Stimulated activated memory B cell treated with anti-CD40 and anti-IgM and Interleukin-4, amounts not matched to agents 10 μg/mL and 1 μg/mL and 100 μg/mL, for 72 hours (primary cell): Measurements from ENCODE around the gene CCK.
A peak's percentile ranks its signal among the peaks of the same experiment; 100 is the strongest.

Experiments used
- ATAC-seq: fragments of 150-1000 bp; cut with Tn5 transposase; 2 replicates; pipeline ENCODE4 v1.10.0; 2021
- H3K27ac Mint-ChIP-seq: one replicate; pipeline ENCODE4 v1.8.0; 2022; ENCODE audit warnings: mild to moderate bottlenecking, mixed read lengths
- H3K27me3 Mint-ChIP-seq: one replicate; pipeline ENCODE4 v1.8.0; 2022; ENCODE audit warnings: mixed read lengths
- H3K36me3 Mint-ChIP-seq: one replicate; pipeline ENCODE4 v1.8.0; 2022; ENCODE audit warnings: mixed read lengths
- H3K4me1 Mint-ChIP-seq: one replicate; pipeline ENCODE4 v1.8.0; 2022; ENCODE audit warnings: mixed read lengths
- H3K4me3 Mint-ChIP-seq: one replicate; pipeline ENCODE4 v1.8.0; 2022; ENCODE audit warnings: mild to moderate bottlenecking, moderate library complexity, mixed read lengths
- H3K9me3 Mint-ChIP-seq: one replicate; pipeline ENCODE4 v1.8.0; 2022; ENCODE audit warnings: mixed read lengths

Gene CCK

DNA sequence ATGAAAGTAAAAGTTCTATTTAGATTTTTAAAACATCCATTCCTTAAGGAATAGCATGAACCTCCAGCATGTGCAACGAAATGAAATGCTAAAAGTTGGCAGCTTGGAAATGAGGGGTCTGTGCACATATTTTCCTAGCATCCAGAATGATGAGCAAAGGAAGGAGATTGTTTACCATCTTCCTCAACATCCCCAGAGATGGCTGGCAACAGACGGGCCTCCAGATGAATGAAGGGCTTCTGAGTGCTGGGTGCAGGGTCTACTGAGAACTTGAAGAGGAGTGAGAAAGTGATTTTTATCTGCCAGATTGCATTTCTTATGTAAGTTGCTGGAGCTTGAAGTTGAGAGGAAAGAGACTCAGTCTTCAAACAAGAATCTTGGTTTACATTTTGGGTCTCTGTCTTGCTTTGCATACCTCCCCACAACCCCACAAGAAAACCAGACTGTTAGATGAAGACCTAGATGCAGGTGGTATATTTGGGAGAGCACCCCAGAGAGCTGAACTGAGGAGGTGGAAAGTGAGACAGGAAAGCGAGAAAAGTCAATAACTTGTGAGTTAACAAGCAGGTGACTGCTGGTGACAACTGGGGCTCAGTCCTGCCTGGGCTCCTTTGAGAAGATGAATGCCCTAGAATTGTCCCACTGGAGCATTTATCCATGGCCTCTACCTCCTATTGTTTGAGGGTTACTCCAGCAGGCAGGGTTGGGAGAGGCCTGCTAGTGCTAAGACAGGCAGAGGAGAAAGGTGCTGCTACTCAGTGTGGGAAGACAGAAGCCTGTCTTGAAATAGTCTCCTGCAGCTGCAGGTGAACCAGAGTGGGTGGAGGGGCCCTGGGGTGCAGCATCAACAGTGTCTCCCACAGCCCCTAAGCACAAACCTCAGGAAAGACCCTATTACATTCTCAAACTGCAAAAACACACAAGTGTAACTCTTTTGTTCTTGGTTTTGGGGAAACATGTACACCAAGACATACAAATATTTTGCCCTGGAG, 10.5 kb upstream of the CCK start:
- Mint-ChIP-seq H3K9me3 (peaks cover 20% of the 10 kb centered on the region), H3K4me1 (no peaks in the 10 kb centered on the region), H3K27me3 (no peaks in the 10 kb centered on the region), H3K4me3 (no peak overlapping the region), H3K36me3 (peaks cover 6% of the 10 kb centered on the region), H3K27ac (no peak overlapping the region)
- peak; percentile 34 for ATAC-seq

DNA sequence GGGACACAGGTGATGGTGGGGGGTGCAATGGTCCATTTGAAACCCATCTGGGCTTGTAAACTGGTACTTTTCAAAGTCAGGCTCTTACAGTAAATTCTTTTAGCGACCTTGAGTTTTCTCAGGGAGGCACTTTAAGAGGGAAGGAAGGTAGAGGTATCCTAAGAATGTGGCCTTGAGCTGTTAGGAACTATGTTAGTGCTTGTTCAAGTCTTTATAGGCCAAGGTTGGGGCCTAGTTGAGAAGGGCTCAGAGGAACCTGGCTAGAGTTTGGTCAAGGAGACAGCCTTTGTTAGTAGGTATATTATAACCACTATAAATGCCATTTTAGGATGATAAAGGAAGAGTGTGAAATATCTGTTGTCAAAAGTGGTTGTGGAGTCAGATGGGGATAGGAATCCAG, 9.2 kb upstream of the CCK start:
- Mint-ChIP-seq H3K27me3 (peaks cover 7% of the 10 kb centered on the region), H3K36me3 (peaks cover 6% of the 10 kb centered on the region), H3K4me3 (no peak overlapping the region), H3K9me3 (peaks cover 14% of the 10 kb centered on the region), H3K27ac (no peak overlapping the region), H3K4me1 (no peaks in the 10 kb centered on the region)
- no peak for ATAC-seq

DNA sequence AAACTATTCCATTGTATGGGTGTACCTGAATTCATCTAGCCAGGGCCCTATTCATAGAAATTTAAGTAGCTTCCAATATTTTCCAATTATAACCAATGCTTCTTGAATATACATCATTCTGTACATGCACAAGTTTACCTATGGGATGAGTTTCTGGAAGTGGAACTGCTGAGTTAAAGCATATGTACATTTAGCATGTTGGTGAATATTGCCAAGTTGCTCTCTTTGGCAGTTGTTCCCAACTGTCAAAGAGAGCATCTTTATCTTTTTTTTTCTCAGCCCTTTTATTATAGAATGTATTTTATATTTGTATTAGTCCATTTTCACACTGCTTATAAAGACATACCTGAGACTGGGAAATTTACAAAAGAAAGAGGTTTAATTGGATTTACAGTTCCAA, 8.3 kb upstream of the CCK start:
- Mint-ChIP-seq H3K36me3 (peaks cover 3% of the 10 kb centered on the region), H3K4me3 (no peak overlapping the region), H3K27ac (no peak overlapping the region), H3K27me3 (peaks cover 17% of the 10 kb centered on the region), H3K4me1 (no peaks in the 10 kb centered on the region), H3K9me3 (peaks cover 9% of the 10 kb centered on the region)
- ATAC-seq, result no peak

DNA sequence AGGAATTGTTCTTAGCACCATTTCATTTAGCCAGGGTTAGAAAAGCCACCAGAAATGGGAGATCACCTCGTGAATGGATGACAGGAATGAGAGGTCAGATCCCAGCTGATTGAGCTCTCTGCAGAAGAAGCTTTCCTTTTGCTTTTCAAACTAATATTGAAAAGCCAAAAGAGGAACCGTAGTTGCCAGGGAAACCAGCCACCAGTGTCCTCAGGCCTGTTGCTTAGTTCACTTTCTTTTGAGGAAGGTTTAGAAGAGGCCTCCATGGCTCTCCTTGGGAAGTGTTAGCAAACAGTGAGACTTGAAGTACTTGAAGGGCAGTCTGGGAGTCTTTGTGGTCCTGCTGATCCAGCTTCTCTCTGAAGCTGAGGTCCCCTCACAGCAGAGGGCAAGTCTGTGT, 7.4 kb upstream of the CCK start:
- no peak for ATAC-seq
- H3K9me3 Mint-ChIP-seq, result peaks cover 5% of the 10 kb centered on the region
- no peak overlapping the region for H3K4me3 Mint-ChIP-seq
- no peaks in the 10 kb centered on the region for H3K4me1 Mint-ChIP-seq
- H3K27me3 Mint-ChIP-seq, result peaks cover 26% of the 10 kb centered on the region
- no peaks in the 10 kb centered on the region for H3K36me3 Mint-ChIP-seq
- H3K27ac Mint-ChIP-seq, result no peak overlapping the region

DNA sequence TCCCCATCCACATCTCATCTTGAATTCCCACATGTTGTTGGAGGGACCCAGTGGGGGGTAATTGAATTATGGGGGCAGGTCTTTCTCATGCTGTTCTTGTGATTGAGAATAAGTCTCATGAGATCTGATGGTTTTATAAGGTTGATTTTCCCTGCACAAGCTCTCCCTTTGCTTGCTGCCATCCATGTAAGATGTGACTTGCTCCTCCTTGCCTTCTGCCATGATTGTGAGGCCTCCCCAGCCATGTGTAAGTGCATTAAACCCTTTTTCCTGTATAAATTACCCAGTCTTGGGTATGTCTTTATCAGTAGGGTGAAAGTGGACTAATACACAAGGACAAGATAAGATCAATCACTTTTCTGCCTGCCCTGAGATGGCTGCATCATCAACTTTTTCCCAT, 5.8 kb upstream of the CCK start:
- no peak for ATAC-seq

DNA sequence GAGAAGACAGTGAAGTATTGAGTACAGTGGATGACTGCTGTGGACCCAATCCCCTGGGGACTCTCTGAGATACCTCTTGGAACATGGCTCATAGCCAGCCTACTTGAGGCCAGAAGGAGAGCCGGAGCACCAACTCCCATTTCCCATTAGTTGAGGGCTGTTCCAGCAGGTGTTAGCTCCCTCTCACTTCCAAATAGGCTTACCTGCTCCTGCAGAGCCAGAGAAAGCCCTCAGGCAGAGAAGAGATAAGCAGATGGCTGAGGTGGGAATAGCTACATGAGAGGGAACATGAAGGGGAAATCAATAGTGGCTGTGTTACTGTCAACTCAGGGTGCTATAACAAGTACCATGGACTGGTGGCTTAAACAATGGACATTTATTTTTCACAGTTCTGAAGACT, 4.6 kb upstream of the CCK start:
- Mint-ChIP-seq H3K27ac (no peak overlapping the region), H3K27me3 (peaks cover 54% of the 10 kb centered on the region), H3K9me3 (peaks cover 8% of the 10 kb centered on the region), H3K4me3 (no peak overlapping the region), H3K36me3 (no peaks in the 10 kb centered on the region), H3K4me1 (no peaks in the 10 kb centered on the region)
- no peak for ATAC-seq

More for the DNA sequence above, 5.8 kb upstream of the CCK start:
- peaks cover 42% of the 10 kb centered on the region for H3K27me3 Mint-ChIP-seq
- H3K4me1 Mint-ChIP-seq, result no peaks in the 10 kb centered on the region
- no peak overlapping the region for H3K27ac Mint-ChIP-seq
- H3K9me3 Mint-ChIP-seq, result peaks cover 6% of the 10 kb centered on the region
- no peak overlapping the region for H3K4me3 Mint-ChIP-seq
- H3K36me3 Mint-ChIP-seq, result no peaks in the 10 kb centered on the region

DNA sequence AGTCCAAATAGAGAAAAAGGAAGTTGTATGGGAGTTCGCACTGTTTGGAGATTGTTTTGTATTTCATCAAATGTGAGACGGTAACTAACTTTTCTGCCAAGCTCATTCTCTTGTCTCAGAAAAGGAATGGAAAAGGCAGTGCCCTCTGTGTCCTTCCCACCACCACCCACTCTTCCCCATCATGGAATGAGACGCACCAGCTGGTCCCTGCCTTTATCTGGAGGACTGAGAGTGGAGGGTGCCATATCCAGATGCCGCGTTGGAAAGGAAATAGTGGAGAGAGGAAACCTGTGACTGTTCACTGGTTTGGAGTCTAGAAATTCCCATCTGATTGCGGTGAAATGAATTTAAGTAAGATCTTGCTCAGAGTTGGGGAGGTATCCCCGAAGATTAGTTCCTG, 3.7 kb upstream of the CCK start:
- no peak for ATAC-seq
- H3K36me3 Mint-ChIP-seq, result no peaks in the 10 kb centered on the region
- H3K9me3 Mint-ChIP-seq, result peaks cover 8% of the 10 kb centered on the region
- peaks cover 2% of the 10 kb centered on the region for H3K4me1 Mint-ChIP-seq
- no peak overlapping the region for H3K27ac Mint-ChIP-seq
- no peak overlapping the region for H3K4me3 Mint-ChIP-seq
- H3K27me3 Mint-ChIP-seq, result peaks cover 63% of the 10 kb centered on the region

DNA sequence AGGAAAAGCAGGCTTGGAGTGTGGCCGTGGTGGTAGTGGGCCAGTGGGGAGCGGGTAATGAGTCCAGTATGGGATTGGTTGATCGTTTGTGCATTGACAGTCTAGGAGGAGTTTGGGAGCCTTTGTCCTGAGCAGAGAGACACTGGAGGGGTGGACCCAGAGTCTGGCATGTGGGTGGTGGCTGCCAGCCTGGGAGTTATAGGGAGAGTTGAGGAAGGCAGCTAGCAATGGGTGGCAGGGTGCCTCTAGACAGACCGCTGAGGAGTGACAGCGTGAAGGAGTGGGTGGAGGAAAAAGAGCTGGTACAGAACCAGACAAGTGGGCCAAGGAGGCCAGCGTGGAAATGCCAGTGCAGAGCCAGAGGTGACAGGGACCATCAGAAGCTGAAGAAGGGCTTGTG, 1.9 kb upstream of the CCK start:
- Mint-ChIP-seq H3K27ac (no peak overlapping the region), H3K9me3 (peaks cover 8% of the 10 kb centered on the region), H3K27me3 (peaks cover 81% of the 10 kb centered on the region), H3K36me3 (no peaks in the 10 kb centered on the region), H3K4me1 (peaks cover 11% of the 10 kb centered on the region), H3K4me3 (no peak overlapping the region)
- ATAC-seq, result no peak

DNA sequence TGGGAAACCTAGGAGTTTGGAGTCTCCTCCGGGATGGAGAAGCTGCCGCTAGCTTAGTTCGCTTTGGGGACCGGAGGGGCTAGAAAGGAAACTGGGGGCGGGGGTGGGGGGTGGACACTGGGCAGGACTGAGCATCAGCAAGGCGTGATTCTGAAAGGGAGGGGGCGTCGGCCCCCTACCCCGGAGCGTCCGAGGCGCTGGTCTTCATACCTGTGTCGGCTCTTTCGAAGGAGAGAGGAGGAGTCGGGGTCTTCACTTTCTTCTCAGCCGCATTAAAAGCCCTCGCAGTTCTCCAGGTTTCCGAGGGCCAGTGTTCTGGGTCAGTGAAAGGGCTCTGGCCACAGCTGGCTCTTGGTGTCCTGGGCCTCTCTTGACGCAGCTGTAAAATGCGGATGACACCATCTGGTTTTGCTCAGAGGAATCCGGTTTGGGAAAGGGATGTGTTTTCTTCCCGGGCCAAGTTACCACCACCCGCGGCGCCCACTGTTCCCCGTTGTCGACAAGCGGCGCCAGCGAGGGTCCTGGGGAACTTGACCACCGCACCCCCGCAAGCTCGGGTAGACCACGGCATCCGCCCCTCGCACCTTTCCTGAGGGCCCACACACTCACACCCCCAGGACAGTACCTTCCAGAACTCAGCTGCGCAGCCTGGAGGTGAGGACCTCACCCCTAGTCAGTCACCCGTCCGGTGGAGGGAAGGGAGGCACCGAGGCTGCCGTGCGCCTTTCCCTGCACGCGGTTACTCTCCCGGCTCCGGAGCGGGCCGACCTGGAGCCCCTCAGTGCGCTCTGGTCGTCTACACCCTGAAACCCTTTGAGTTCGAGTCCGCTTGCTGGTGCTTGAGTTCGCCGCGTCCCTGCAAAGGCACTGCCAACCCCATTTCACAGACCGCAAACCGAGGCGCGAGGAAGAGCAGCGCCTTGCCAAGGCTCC, 660 bp downstream of the CCK start:
- ATAC-seq, result no peak
- no peak overlapping the region for H3K27ac Mint-ChIP-seq
- no peaks in the 10 kb centered on the region for H3K36me3 Mint-ChIP-seq
- H3K4me3 Mint-ChIP-seq, result no peak overlapping the region
- peaks cover 11% of the 10 kb centered on the region for H3K4me1 Mint-ChIP-seq
- H3K9me3 Mint-ChIP-seq, result peaks cover 3% of the 10 kb centered on the region
- H3K27me3 Mint-ChIP-seq, result peaks cover 91% of the 10 kb centered on the region

DNA sequence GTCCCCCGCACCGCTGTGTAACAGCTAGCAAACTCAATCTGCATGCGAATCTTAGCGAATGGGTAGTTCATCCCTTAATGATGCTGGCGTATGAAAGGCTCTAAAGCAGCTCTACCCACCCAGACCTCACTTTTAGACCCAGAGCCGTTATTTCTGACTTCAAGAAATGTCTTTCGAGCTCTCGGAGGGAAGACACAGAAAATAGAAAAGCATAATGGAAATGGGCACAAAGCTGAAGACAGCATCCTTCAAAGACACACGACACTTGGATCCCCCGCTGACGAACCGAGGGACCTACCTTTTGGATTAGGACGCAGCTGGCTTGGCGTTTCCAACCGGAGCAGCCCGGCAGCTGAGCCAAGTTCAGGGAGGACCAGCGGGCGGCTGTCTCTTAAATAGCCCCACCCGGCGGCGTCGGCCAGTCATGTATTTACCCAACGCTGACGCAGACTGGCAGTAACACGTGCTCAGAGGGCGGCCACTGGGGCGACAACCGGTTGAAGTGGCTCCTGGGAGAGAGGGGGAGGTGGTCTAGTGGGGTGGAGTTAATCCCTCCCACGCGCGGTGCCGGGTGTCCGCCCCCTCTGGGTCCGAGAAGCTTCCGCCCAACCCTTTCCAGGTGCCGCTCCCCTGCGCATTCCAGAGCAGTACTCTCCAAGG, 1.5 kb downstream of the CCK start:
- Mint-ChIP-seq H3K27me3 (peaks cover 83% of the 10 kb centered on the region), H3K4me3 (no peak overlapping the region), H3K36me3 (no peaks in the 10 kb centered on the region), H3K27ac (no peak overlapping the region), H3K9me3 (peaks cover 3% of the 10 kb centered on the region), H3K4me1 (peaks cover 11% of the 10 kb centered on the region)
- ATAC-seq, result no peak

DNA sequence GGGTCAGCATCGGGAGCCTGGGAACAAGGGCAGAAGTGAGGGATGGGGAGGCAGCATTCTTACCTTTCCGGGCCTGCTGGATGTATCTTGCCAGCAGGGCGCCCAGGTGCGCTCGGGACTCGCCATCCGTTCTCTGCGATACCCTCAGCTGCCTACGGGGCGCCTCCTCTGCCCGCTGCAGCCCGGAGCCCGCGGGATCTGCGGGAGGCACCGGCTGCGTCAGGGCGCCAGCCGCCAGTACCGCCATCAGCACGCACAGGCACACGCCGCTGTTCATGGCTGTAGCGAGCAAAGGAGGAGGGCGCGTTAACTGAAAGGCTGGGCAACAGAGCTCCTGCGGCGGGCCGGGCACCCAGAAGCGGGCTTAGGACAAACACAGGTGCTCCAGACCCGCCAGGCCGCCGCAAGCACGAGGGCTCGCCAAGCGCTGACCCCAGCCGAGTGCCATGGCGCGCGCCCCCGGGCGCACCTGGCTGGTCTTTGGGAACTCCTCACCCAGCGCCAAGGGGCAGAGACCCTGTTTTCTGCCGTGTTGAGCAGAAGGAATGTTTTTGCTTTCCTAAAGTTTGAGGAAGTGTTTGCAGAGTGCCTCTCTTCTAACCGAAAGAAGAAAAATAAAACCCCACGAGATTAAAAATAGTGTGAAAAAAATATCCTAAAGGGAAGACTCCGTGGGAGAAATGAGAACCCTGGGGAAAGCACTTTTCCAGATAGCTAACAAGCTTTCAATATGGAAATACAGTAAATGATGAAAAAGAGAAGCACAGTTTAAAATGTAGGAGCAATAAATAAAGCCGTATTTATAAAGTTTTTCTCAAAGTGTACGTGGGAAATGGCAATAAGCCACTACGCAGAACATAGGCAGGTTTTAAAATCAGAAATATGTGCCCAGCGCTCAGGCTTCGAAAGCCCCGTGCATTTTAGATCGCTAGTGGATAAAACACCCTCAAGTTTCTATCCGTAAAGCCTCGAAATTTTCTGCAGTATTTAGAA, 2.3 kb downstream of the CCK start:
- peak; percentile 48 for ATAC-seq
- Mint-ChIP-seq H3K27me3 (peaks cover 77% of the 10 kb centered on the region), H3K4me3 (peak overlapping the region; percentile 42), H3K9me3 (peaks cover 3% of the 10 kb centered on the region), H3K36me3 (no peaks in the 10 kb centered on the region), H3K4me1 (peaks cover 11% of the 10 kb centered on the region), H3K27ac (no peak overlapping the region)

DNA sequence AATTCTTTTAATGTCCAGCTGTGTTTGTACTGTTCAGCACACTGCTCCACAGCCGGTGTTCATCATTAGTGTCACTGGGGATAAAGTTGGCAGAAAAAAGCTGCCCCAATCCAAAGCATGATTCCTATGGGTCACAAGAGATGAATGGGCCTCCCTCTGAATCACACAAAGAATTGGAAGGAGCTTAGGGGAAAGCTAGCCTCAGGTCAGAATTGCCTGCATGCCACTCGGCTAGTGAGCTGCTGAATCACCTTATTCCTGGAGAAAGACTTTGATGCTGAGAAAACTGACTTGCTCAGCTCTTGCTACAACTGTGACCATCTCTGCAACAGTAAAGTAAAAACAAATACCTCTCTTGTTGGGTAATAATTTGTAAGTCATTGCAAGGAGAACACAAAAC, 3.5 kb downstream of the CCK start:
- no peak for ATAC-seq
- peaks cover 11% of the 10 kb centered on the region for H3K4me1 Mint-ChIP-seq
- H3K36me3 Mint-ChIP-seq, result no peaks in the 10 kb centered on the region
- peaks cover 76% of the 10 kb centered on the region for H3K27me3 Mint-ChIP-seq
- no peak overlapping the region for H3K27ac Mint-ChIP-seq
- H3K4me3 Mint-ChIP-seq, result no peak overlapping the region
- H3K9me3 Mint-ChIP-seq, result peaks cover 3% of the 10 kb centered on the region

DNA sequence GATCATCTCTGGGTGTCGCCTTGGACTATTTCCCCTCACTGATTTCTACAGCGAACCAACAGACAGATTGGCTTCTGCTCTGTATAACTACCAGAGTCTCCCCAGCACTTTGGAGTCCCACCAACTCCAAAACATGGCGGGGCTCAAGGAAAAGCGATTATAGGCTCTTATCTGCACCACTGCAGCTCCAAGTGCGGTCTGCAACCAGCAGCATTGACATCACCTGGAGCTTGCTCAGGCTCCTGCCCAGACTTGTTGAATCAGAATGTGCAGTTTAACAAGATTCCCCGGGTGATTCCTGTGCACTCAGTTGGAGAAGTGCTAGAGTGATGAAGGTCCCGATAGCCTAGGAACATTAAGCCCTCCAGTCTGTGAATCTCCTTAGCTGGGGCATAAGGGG, 9.0 kb downstream of the CCK start:
- ATAC-seq, result no peak
- Mint-ChIP-seq H3K4me1 (no peaks in the 10 kb centered on the region), H3K9me3 (no peaks in the 10 kb centered on the region), H3K36me3 (no peaks in the 10 kb centered on the region), H3K27me3 (peaks cover 47% of the 10 kb centered on the region), H3K27ac (no peak overlapping the region), H3K4me3 (no peak overlapping the region)

DNA sequence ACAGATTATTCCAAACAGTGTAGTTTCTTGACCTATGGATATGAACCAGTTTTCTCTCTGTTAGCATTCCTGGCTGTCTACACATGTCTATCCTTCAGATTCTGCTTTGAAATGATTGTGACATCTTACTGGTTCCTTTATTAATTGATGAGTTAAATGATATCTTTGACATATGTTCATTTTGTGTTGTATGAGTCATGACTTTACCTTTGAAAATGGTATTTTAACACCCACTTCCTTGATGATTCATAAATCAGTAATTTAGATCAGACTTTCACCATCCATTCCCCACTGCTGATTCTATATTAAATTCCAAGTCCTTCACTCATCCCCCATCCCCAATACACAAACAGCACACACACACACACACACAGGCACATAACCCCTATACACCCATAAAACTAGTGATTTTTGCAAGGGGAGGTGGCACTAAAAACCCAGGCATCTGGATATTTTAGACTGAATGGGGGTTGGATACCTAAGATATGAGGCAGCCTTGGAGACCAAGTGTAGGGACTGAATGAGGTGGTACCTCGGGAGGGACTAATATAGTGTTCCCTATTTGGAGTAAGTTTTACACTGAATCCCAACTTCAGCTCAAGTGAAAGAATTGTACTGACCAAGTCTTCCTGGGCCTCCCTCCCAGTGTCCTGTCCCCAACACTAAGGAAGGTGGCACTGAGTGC, 9.7 kb downstream of the CCK start:
- Mint-ChIP-seq H3K36me3 (no peaks in the 10 kb centered on the region), H3K27me3 (peaks cover 39% of the 10 kb centered on the region), H3K27ac (no peak overlapping the region), H3K9me3 (no peaks in the 10 kb centered on the region), H3K4me1 (no peaks in the 10 kb centered on the region), H3K4me3 (no peak overlapping the region)
- no peak for ATAC-seq
